Trophoblast cell (in vitro differentiated cells and primary cell): ENCODE data around the gene PARN.

Source experiments
- DNase-seq, 2 donors: peaks; one replicate each; pipeline ENCODE4 v3.0.0-alpha.2; 2016
- H2AFZ ChIP-seq: 2 replicates; pipeline ENCODE4 v1.6.1; 2013; ENCODE audit warnings: low read length, moderate library complexity, mild to moderate bottlenecking; ENCODE audit not compliant: insufficient read depth, poor library complexity
- H2AK5ac ChIP-seq: 2 replicates; pipeline ENCODE4 v1.6.1; 2013; ENCODE audit warnings: mild to moderate bottlenecking, low read length
- H2BK120ac ChIP-seq: 2 replicates; pipeline ENCODE4 v1.6.1; 2013; ENCODE audit warnings: low read length, mild to moderate bottlenecking, moderate library complexity; ENCODE audit not compliant: insufficient read depth, poor library complexity
- H2BK12ac ChIP-seq: 2 replicates; pipeline ENCODE4 v1.6.1; 2013; ENCODE audit warnings: mild to moderate bottlenecking, low read length, moderate library complexity
- H2BK5ac ChIP-seq: 2 replicates; pipeline ENCODE4 v1.6.1; 2013; ENCODE audit warnings: low read length, low read depth, moderate library complexity, mild to moderate bottlenecking; ENCODE audit not compliant: poor library complexity
- H3K14ac ChIP-seq: 2 replicates; pipeline ENCODE4 v1.6.1; 2013; ENCODE audit warnings: mild to moderate bottlenecking, low read length
- H3K18ac ChIP-seq: 2 replicates; pipeline ENCODE4 v1.6.1; 2013; ENCODE audit warnings: mild to moderate bottlenecking, low read length
- H3K23ac ChIP-seq: 2 replicates; pipeline ENCODE4 v1.6.1; 2013; ENCODE audit warnings: low read length
- H3K27ac ChIP-seq: 2 replicates; pipeline ENCODE4 v1.5.1; 2013; ENCODE audit warnings: low read depth, mild to moderate bottlenecking, inconsistent platforms, low read length, moderate library complexity
- H3K27me3 ChIP-seq: 2 replicates; pipeline ENCODE4 v1.6.1; 2013; ENCODE audit warnings: inconsistent platforms, mild to moderate bottlenecking, low read length, moderate library complexity; ENCODE audit not compliant: insufficient read depth
- H3K36me3 ChIP-seq, 2 experiments: 1 replicate in 1 of 2; 2 replicates in 1 of 2; pipeline ENCODE4 v1.6.1; 2013; ENCODE audit warnings: low read length in 2 of 2, mild to moderate bottlenecking in 2 of 2, moderate library complexity in 1 of 2; ENCODE audit not compliant: insufficient read depth in 2 of 2, control insufficient read depth in 1 of 2
- H3K4ac ChIP-seq: 2 replicates; pipeline ENCODE4 v1.6.1; 2013; ENCODE audit warnings: low read depth, mild to moderate bottlenecking, low read length, moderate library complexity
- H3K4me1 ChIP-seq, 2 experiments: 1 replicate in 1 of 2; 2 replicates in 1 of 2; pipeline ENCODE4 v1.6.1; 2013; ENCODE audit warnings: low read length in 2 of 2, mild to moderate bottlenecking in 2 of 2, moderate library complexity in 1 of 2; ENCODE audit not compliant: insufficient read depth in 2 of 2, control insufficient read depth in 1 of 2
- H3K4me2 ChIP-seq: 2 replicates; pipeline ENCODE4 v1.6.1; 2013; ENCODE audit warnings: inconsistent platforms, mild to moderate bottlenecking, low read length, moderate library complexity
- H3K4me3 ChIP-seq: 2 replicates; pipeline ENCODE4 v1.5.1; 2013; ENCODE audit warnings: mild to moderate bottlenecking, low read depth, low read length, inconsistent platforms
- H3K79me1 ChIP-seq: one replicate; pipeline ENCODE4 v1.6.1; 2013; ENCODE audit warnings: low read length
- H3K79me2 ChIP-seq: 2 replicates; pipeline ENCODE4 v1.6.1; 2013; ENCODE audit warnings: low read length, mild to moderate bottlenecking; ENCODE audit not compliant: control insufficient read depth, insufficient read depth, poor library complexity
- H3K9ac ChIP-seq: 2 replicates; pipeline ENCODE4 v1.6.1; 2013; ENCODE audit warnings: mild to moderate bottlenecking, low read length
- H3K9me3 ChIP-seq: 2 replicates; pipeline ENCODE4 v1.6.1; 2013; ENCODE audit warnings: low read depth, mild to moderate bottlenecking, control low read depth, inconsistent platforms, low read length; ENCODE audit not compliant: insufficient read depth
- H4K12ac ChIP-seq: 2 replicates; pipeline ENCODE4 v1.6.1; 2013; ENCODE audit warnings: low read depth, mild to moderate bottlenecking, low read length, moderate library complexity
- H4K8ac ChIP-seq: 2 replicates; pipeline ENCODE4 v1.6.1; 2013; ENCODE audit warnings: low read depth, mild to moderate bottlenecking, low read length, moderate library complexity
- H4K91ac ChIP-seq: one replicate; pipeline ENCODE4 v1.6.1; 2013; ENCODE audit warnings: low read depth, mild to moderate bottlenecking, low read length, moderate library complexity
- WGBS: extraction: QIAGEN DNeasy Blood & Tissue Kit; methylation state at CpG from one replicate; pipeline ENCODE4 v1.1.7; 2013; ENCODE audit warnings: missing lambda C conversion rate; ENCODE audit not compliant: insufficient read length, insufficient coverage; ENCODE audit errors: extremely low coverage; 5-methylcytosine and 5-hydroxymethylcytosine counted together

Gene PARN

DNA sequence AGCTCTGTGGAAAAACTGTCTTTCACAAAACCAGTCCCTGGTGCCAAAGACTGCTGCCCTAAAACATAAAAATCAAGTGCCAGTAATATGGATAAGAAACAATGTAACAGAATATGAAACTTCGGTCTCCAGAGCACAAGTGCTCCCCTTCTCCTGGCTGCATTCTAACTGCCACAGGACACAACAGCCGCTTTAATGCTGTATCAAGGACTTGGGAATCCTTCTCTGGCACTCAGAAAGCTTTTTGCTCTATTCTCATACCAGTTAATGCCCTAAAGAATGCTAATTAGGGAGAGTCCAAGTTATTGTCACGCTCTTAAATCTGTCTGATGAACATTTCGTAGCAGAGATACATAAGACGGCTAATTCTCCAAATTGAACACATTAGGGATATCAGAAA, 90.9 kb downstream of the PARN start:
- Histone ChIP-seq H3K9me3 (no peaks in the 10 kb centered on the region), H2BK12ac (no peak overlapping the region), H2BK120ac (no peak overlapping the region), H3K4me2 (no peak overlapping the region), H2BK5ac (no peak overlapping the region), H3K4me3 (no peak overlapping the region), H3K4me1 (no peaks in the 10 kb centered on the region), H4K91ac (no peak overlapping the region), H4K12ac (no peak overlapping the region), H2AFZ (no peak overlapping the region), H3K14ac (no peak overlapping the region), H2AK5ac (no peak overlapping the region), H3K23ac (no peak overlapping the region), H3K27ac (no peak overlapping the region), H3K9ac (no peak overlapping the region), H3K18ac (no peak overlapping the region), H3K79me2 (no peaks in the 10 kb centered on the region), H4K8ac (no peak overlapping the region), H3K36me3 (peaks cover 1 to 5% of the 10 kb centered on the region in 2 experiments), H3K79me1 (no peaks in the 10 kb centered on the region), H3K4ac (no peak overlapping the region), H3K27me3 (no peaks in the 10 kb centered on the region)
- WGBS: no CpG with 5 or more reads among the region's 5 CpGs
- no peak for DNase-seq

GRCh38 chr16:14538604-14539003, 91.5 kb downstream of the PARN start:
- H3K4me1 ChIP-seq: no peaks in the 10 kb centered on the region
- no peak overlapping the region for H3K27ac ChIP-seq
- no peak overlapping the region for H3K4me3 ChIP-seq
- no peak overlapping the region for H3K4me2 ChIP-seq
- H3K23ac ChIP-seq: no peak overlapping the region
- H2BK12ac ChIP-seq: no peak overlapping the region
- H3K4ac ChIP-seq: no peak overlapping the region
- no peak overlapping the region for H4K91ac ChIP-seq
- H2AFZ ChIP-seq: no peak overlapping the region
- H3K79me1 ChIP-seq: no peaks in the 10 kb centered on the region
- H3K9ac ChIP-seq: no peak overlapping the region
- peaks cover under 1% of the 10 kb centered on the region for H3K9me3 ChIP-seq
- no peak overlapping the region for H3K14ac ChIP-seq
- no CpG with 5 or more reads among the region's 7 CpGs for WGBS
- H3K27me3 ChIP-seq: no peaks in the 10 kb centered on the region
- H4K8ac ChIP-seq: no peak overlapping the region
- no peaks in the 10 kb centered on the region for H3K79me2 ChIP-seq
- H3K18ac ChIP-seq: no peak overlapping the region
- peaks cover 2 to 4% of the 10 kb centered on the region in 2 experiments for H3K36me3 ChIP-seq
- DNase-seq: no peak
- H2AK5ac ChIP-seq: no peak overlapping the region
- no peak overlapping the region for H2BK120ac ChIP-seq
- no peak overlapping the region for H2BK5ac ChIP-seq
- no peak overlapping the region for H4K12ac ChIP-seq

DNA sequence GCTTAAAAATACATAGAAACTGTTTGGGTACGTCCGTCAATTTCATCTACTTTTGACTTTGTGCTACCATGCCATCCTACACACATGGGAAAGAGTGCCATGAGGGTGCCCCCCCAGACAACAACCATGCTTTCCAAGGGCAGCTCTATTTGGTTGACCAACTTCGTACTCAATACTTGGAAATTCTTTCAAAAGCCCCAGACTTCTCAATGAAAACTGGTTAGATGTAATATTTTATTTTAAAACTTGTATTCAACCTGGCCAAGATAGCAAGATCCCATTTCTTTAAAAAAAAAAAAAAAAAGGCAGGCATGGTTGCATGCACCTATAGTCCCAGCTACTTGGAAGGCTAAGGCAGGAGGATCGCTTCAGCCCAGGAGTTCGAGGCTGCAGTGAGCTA, 98.4 kb downstream of the PARN start:
- H3K9me3 ChIP-seq: peaks cover 4% of the 10 kb centered on the region
- H2AK5ac ChIP-seq: no peak overlapping the region
- H3K4me1 ChIP-seq: peaks cover 0 to 2% of the 10 kb centered on the region in 2 experiments
- H3K4ac ChIP-seq: no peak overlapping the region
- no peak overlapping the region for H2BK5ac ChIP-seq
- H3K18ac ChIP-seq: no peak overlapping the region
- no peaks in the 10 kb centered on the region for H3K79me2 ChIP-seq
- no peak overlapping the region for H3K9ac ChIP-seq
- H2AFZ ChIP-seq: no peak overlapping the region
- no peaks in the 10 kb centered on the region for H3K27me3 ChIP-seq
- H3K4me2 ChIP-seq: no peak overlapping the region
- H3K4me3 ChIP-seq: no peak overlapping the region
- no CpG with 5 or more reads among the region's 5 CpGs for WGBS
- H3K79me1 ChIP-seq: peaks cover 2% of the 10 kb centered on the region
- H3K27ac ChIP-seq: no peak overlapping the region
- peaks cover 3 to 5% of the 10 kb centered on the region in 2 experiments for H3K36me3 ChIP-seq
- H2BK12ac ChIP-seq: no peak overlapping the region
- no peak for DNase-seq
- no peak overlapping the region for H4K91ac ChIP-seq
- no peak overlapping the region for H4K8ac ChIP-seq
- no peak overlapping the region for H3K14ac ChIP-seq
- H3K23ac ChIP-seq: no peak overlapping the region
- H2BK120ac ChIP-seq: no peak overlapping the region
- no peak overlapping the region for H4K12ac ChIP-seq

GRCh38 chr16:14531101-14531500, 99.0 kb downstream of the PARN start:
- no peak overlapping the region for H4K8ac ChIP-seq
- H3K27me3 ChIP-seq: no peaks in the 10 kb centered on the region
- no peak overlapping the region for H2BK12ac ChIP-seq
- no peak overlapping the region for H3K4me2 ChIP-seq
- no peak overlapping the region for H3K9ac ChIP-seq
- H2BK120ac ChIP-seq: no peak overlapping the region
- H3K27ac ChIP-seq: no peak overlapping the region
- H3K4ac ChIP-seq: no peak overlapping the region
- H3K79me1 ChIP-seq: peaks cover 2% of the 10 kb centered on the region
- H2AK5ac ChIP-seq: no peak overlapping the region
- no peak overlapping the region for H3K14ac ChIP-seq
- no CpG with 5 or more reads among the region's 3 CpGs for WGBS
- H3K9me3 ChIP-seq: peaks cover 4% of the 10 kb centered on the region
- peaks cover 3 to 5% of the 10 kb centered on the region in 2 experiments for H3K36me3 ChIP-seq
- DNase-seq: no peak
- H2AFZ ChIP-seq: no peak overlapping the region
- no peak overlapping the region for H3K4me3 ChIP-seq
- H3K79me2 ChIP-seq: no peaks in the 10 kb centered on the region
- no peak overlapping the region for H2BK5ac ChIP-seq
- no peak overlapping the region for H3K23ac ChIP-seq
- no peak overlapping the region for H4K12ac ChIP-seq
- H3K4me1 ChIP-seq: peaks cover 0 to 2% of the 10 kb centered on the region in 2 experiments
- no peak overlapping the region for H3K18ac ChIP-seq
- H4K91ac ChIP-seq: no peak overlapping the region
